SH-SY5Y (cell line): Measurements from ENCODE around the gene TMPRSS3.

ENCODE experiments used
- GATA2 ChIP-seq: IDR thresholded peaks from 2 replicates; pipeline ENCODE4 v1.6.1; 2011; ENCODE audit warnings: mild to moderate bottlenecking, low read depth, low read length
- GATA3 ChIP-seq: IDR thresholded peaks from 2 replicates; pipeline ENCODE4 v1.6.1; 2011; ENCODE audit warnings: low read depth, mild to moderate bottlenecking, low read length, moderate library complexity

DNA sequence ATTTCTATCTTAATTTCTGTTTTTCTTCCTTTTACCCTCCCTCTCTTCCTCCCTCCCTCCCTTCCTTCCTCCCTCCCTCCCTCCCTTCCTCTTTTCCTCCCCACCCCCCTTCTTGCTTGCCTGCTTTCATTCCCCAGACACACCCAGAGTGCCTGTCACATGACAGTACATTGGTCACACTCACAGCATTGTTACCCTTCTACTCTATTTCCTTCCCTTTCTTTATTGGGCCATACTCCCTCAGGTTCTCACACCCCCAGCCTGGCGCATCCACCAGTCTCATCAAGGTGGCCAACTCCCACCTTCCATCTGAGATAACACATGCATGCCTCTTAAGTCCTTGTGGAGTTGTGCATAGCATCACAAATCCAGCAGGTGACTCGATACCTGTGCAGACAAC, 10.9 kb downstream of the TMPRSS3 start:
- TF ChIP-seq GATA2 (no peak), GATA3 (no peak)
